8988T (cell line): ENCODE results near the gene PTPRM.

Experiments used
- DNase-seq: peaks from one replicate; pipeline ENCODE4 v3.0.0; 2011

Gene PTPRM

GRCh38 chr18:7817575-7818230 is 250.6 kb downstream of the PTPRM start:
- no peak for DNase-seq

- no peak for DNase-seq
Observed at GRCh38 chr18:7821784-7822183, 254.7 kb downstream of the PTPRM start.

GRCh38 chr18:7822435-7823331 is 255.6 kb downstream of the PTPRM start:
- DNase-seq = no peak

DNA sequence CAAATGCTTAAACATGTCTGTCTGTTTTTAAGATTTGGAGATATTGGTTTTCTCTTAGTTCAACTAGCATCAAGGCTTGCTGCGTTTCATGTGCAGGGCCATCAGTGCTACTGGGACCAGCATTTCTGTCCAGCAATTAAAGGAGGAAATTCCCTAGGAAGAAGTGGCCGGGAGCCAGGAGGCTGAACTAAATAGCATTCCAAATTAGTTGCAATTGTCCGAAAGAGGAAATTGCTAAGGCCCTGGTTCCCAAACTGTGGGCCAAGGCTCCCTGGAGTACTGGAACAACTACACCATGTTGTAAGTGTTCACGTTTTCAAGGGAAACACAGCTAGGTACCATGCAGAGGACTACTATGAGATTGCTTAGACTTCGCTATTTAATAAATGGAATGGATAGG is 257.9 kb downstream of the PTPRM start:
- DNase-seq = no peak

- peak; percentile 25 for DNase-seq
Observed at GRCh38 chr18:7830468-7830867, 263.4 kb downstream of the PTPRM start.

DNA sequence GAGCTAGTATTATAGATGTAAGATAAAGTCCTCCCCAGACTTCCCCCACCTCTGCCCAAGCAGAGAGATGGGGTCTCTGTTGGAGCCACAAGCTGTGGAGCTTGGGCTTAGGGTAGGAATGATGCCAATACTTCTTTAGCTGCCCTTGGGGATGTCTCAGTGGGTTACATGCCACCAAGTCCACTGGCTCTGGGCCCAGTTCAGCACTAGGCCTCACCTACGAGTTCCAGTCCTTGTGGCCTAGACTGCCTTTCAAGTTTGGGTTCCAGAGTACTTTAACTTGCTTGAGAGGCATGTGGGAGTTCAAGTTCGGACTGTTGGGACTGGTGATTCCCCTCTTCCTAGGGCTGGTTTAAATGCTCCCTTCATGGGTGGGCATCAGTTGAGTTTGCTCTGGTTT is 272.4 kb downstream of the PTPRM start:
- DNase-seq = no peak

- no peak for DNase-seq
Observed at GRCh38 chr18:7840411-7840810, 273.3 kb downstream of the PTPRM start.

- no peak for DNase-seq
Observed at GRCh38 chr18:7844017-7844416, 276.9 kb downstream of the PTPRM start.

DNA sequence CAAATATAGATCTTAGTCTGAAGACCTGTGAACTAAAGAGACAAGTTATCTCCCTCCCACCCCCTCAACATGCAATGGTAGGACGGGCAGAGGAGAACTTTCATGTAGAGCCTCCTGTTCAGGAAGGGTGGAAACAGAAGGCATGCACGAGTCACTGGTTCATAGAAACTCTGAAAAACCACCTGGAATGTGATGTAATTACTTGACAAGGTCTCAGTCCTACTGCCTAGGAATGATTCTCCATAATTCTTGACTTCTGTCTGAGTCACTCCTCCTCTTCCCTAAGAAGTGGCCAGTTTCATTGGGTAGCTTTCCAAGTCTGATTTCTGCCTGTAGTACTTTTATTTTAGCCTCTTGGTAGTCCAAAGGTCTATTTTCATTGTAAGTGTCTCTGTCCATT is 277.3 kb downstream of the PTPRM start:
- no peak for DNase-seq

- no peak for DNase-seq
Observed at GRCh38 chr18:7846335-7846734, 279.2 kb downstream of the PTPRM start.

- DNase-seq = no peak
Observed at GRCh38 chr18:7847357-7848053, 280.4 kb downstream of the PTPRM start.

- DNase-seq = no peak
Observed at GRCh38 chr18:7848054-7848412, 280.9 kb downstream of the PTPRM start.

- DNase-seq = no peak
Observed at GRCh38 chr18:7850446-7850845, 283.3 kb downstream of the PTPRM start.

DNA sequence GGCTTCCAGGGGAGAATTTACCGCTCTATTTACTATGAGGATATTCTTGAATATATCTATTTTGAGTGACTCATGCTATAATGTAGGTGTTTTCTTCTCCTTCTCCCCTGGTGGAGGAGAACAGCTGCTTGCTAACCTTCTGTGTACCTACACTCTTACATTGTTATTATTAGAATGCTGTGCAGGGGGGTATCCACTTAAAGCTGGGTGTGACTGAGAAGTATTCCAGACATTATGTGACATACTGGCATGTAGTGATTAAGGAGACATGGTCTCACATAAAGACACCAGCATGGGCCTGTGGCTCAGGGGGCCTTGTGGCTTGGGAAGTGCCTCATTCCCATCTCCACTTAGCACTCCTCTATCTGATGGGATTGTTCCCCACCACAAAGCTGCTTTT is 287.9 kb downstream of the PTPRM start:
- DNase-seq = no peak

GRCh38 chr18:7855671-7856070 is 288.6 kb downstream of the PTPRM start:
- no peak for DNase-seq

GRCh38 chr18:7856116-7856515 is 289.0 kb downstream of the PTPRM start:
- DNase-seq = no peak

DNA sequence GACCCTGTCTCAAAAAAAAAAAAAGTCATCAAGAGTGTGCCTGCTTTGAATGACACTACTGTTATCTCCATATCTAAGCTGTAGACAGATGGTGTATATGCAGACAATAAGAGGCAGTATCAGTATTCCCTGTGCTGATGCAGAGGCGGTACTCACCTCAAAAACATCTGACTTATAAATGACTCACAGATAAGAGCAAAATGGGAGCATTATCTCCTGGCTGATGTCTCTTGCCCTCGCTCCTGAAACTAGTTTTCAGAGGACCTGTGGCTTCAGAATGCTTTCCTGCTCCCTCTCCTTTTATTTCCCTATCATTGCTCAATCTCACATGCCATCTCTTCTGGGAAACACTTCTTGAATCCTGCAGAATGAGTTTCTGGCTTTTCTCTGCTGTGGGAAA is 289.6 kb downstream of the PTPRM start:
- DNase-seq = no peak

DNA sequence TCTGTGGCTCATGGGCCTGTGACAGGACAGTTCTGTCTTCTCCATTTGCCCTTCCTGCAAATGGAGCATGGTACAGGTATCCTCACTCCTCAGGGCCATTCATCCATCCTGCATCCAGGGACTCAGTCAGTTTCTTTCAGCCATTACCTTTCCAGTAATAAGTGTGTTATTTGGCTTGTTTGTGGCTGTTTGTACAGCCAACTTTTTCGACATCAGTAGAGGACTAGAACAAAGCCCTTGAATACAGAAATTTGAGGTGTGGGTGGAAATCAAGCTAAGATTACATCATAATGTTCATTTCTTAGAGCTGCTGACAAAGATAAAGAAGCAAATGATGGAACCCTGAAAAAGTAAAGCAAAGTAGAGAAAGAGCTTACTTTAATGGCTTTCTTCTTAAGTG is 290.4 kb downstream of the PTPRM start:
- no peak for DNase-seq

GRCh38 chr18:7859122-7859521 is 292.0 kb downstream of the PTPRM start:
- no peak for DNase-seq

DNA sequence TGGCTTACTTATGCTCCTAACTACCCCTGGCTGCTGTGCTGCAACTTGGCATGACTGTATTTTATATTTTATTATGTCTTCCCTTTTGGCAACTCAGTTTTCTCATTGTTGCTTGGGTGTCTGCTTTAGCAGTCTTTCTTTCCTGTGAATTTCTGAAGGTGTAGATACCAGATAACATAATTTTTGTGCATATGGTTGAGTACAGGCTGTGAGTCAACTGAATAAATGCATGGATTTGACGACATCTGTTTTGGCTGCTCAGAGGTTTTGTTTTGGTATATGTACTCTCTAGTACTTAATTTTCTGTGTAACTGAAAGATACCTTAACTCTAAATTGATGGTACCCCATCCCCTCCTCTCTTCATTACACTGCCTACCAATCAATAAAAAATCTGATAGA is 303.1 kb downstream of the PTPRM start:
- DNase-seq = no peak

DNA sequence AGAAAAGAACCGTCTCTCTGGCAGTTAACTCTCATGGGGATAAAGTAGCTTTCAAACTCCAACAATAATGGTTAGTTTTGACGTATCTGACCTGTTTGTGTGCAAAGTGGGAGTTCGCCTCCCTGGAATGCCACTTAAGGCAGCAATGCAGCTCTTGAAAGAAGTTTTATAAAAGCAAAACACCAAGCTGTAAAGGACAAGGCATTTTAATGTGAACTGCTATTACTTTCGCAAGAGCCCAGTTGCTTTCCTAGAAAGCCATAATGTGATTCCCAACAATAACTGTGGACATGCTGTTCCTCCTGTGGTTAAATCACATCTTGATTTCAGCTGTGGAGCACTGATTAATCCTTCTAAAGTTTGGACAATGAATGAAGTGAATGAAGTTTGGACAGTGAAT is 303.7 kb downstream of the PTPRM start:
- DNase-seq = no peak

DNA sequence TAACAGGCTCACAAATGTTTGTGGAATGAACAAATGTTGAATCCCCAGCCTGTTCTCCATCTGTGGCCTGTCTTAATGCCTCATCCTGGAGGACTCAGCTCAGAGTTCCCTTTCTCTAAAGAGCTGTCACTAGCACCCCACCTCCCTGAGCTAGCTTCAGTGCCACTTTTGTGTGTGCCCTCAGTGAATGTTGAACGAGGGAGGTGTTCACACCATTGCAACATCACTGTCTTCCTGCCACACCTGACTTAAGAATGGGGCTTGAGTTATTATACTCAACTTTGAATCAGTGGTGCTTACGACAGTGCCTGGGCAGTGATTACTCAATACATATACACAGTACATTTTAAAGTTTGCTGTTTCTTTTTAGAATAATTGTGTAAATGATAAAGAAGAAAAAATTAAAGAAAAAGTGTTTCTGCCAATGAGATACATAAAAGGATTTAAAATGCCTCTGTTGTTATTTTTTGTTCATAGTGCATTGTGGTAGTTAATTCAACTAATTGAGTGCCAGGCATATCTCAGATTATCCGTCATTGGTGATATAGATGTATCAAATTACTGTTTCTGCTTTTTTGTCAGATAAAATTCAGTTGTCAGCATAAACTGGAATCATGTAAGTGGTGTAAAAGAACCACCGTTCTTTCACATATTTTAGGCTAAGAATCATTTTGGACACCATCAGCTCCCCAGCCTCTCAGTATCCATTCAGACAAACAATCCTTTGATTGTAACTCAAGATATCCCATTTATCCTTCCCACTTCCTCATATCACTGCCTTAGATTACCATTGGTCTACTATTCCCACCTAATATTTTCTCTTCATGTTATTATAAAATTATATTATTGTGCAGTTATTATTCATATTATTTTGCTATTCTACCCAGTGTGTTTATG is 304.7 kb downstream of the PTPRM start:
- DNase-seq = no peak

GRCh38 chr18:7872569-7872968 is 305.5 kb downstream of the PTPRM start:
- no peak for DNase-seq
